ENCODE results near the gene DPH3. TPM values are rescaled to one million over a fixed set of nuclear protein-coding genes. Genes with fewer than 3 reads are reported as not detected.

Gene DPH3
- polyA plus RNA-seq, 2 donors, result 5.2 to 7.8 TPM

GRCh38 chr3:16280671-16281070 is 15.9 kb upstream of the DPH3 start:
- no peak overlapping the region for H3K27ac ChIP-seq (ENCODE audit: low read depth in 2 of 2, low read length in 1 of 2)
- no peaks in the 10 kb centered on the region for H3K9me3 ChIP-seq (ENCODE audit: control insufficient read depth in 2 of 2, insufficient read depth in 1 of 2, low read depth in 1 of 2, low read length in 1 of 2)
- peaks cover 2 to 4% of the 10 kb centered on the region in 2 donors for H3K36me3 ChIP-seq (ENCODE audit: control insufficient read depth in 2 of 2, insufficient read depth in 2 of 2, low read length in 1 of 2)
- no peak overlapping the region for H3K4me3 ChIP-seq (ENCODE audit: low read depth in 1 of 2, low read length in 2 of 2)
- no peaks in the 10 kb centered on the region for H3K4me1 ChIP-seq (ENCODE audit: control insufficient read depth in 2 of 2, insufficient read depth in 2 of 2, low read length in 1 of 2)
- 87 to 88% methylated on average over 2 of the region's 2 CpGs for WGBS, 2 donors
- no peaks in the 10 kb centered on the region for H3K27me3 ChIP-seq (ENCODE audit: control insufficient read depth in 1 of 2, insufficient read depth in 2 of 2, low read length in 2 of 2)

- Histone ChIP-seq H3K4me3 (ENCODE audit: low read depth in 1 of 2, low read length in 2 of 2) (no peak overlapping the region), H3K27me3 (ENCODE audit: control insufficient read depth in 1 of 2, insufficient read depth in 2 of 2, low read length in 2 of 2) (no peaks in the 10 kb centered on the region), H3K36me3 (ENCODE audit: control insufficient read depth in 2 of 2, insufficient read depth in 2 of 2, low read length in 1 of 2) (peaks cover 2 to 4% of the 10 kb centered on the region in 2 donors)
Observed at GRCh38 chr3:16279010-16279801, 14.5 kb upstream of the DPH3 start.

GRCh38 chr3:16277471-16277870 is 12.7 kb upstream of the DPH3 start:
- Histone ChIP-seq H3K36me3 (ENCODE audit: control insufficient read depth in 2 of 2, insufficient read depth in 2 of 2, low read length in 1 of 2) (peaks cover 2 to 3% of the 10 kb centered on the region in 2 donors), H3K27me3 (ENCODE audit: control insufficient read depth in 1 of 2, insufficient read depth in 2 of 2, low read length in 2 of 2) (no peaks in the 10 kb centered on the region), H3K9me3 (ENCODE audit: control insufficient read depth in 2 of 2, insufficient read depth in 1 of 2, low read depth in 1 of 2, low read length in 1 of 2) (no peaks in the 10 kb centered on the region), H3K27ac (ENCODE audit: low read depth in 2 of 2, low read length in 1 of 2) (no peak overlapping the region), H3K4me3 (ENCODE audit: low read depth in 1 of 2, low read length in 2 of 2) (no peak overlapping the region), H3K4me1 (ENCODE audit: control insufficient read depth in 2 of 2, insufficient read depth in 2 of 2, low read length in 1 of 2) (no peaks in the 10 kb centered on the region)
- 84 to 86% methylated on average over 3 of the region's 3 CpGs for WGBS, 2 donors

More at GRCh38 chr3:16279010-16279801, 14.5 kb upstream of the DPH3 start:
- Histone ChIP-seq H3K4me1 (ENCODE audit: control insufficient read depth in 2 of 2, insufficient read depth in 2 of 2, low read length in 1 of 2) (no peaks in the 10 kb centered on the region), H3K27ac (ENCODE audit: low read depth in 2 of 2, low read length in 1 of 2) (no peak overlapping the region), H3K9me3 (ENCODE audit: control insufficient read depth in 2 of 2, insufficient read depth in 1 of 2, low read depth in 1 of 2, low read length in 1 of 2) (no peaks in the 10 kb centered on the region)
- 79 to 87% methylated on average over 3 of the region's 3 CpGs for WGBS, 2 donors

- Histone ChIP-seq H3K4me1 (ENCODE audit: control insufficient read depth in 2 of 2, insufficient read depth in 2 of 2, low read length in 1 of 2) (no peaks in the 10 kb centered on the region), H3K27me3 (ENCODE audit: control insufficient read depth in 1 of 2, insufficient read depth in 2 of 2, low read length in 2 of 2) (no peaks in the 10 kb centered on the region), H3K36me3 (ENCODE audit: control insufficient read depth in 2 of 2, insufficient read depth in 2 of 2, low read length in 1 of 2) (peaks cover 2 to 3% of the 10 kb centered on the region in 2 donors), H3K4me3 (ENCODE audit: low read depth in 1 of 2, low read length in 2 of 2) (no peak overlapping the region), H3K9me3 (ENCODE audit: control insufficient read depth in 2 of 2, insufficient read depth in 1 of 2, low read depth in 1 of 2, low read length in 1 of 2) (no peaks in the 10 kb centered on the region), H3K27ac (ENCODE audit: low read depth in 2 of 2, low read length in 1 of 2) (no peak overlapping the region)
- WGBS, 2 donors, result 92 to 96% methylated on average over 2 of the region's 2 CpGs
Observed at GRCh38 chr3:16273867-16274266, 9.1 kb upstream of the DPH3 start.

GRCh38 chr3:16272588-16272987 is 7.8 kb upstream of the DPH3 start:
- H3K36me3 ChIP-seq (ENCODE audit: control insufficient read depth in 2 of 2, insufficient read depth in 2 of 2, low read length in 1 of 2), result peaks cover 2 to 3% of the 10 kb centered on the region in 2 donors

GRCh38 chr3:16270855-16271254 is 6.1 kb upstream of the DPH3 start:
- Histone ChIP-seq H3K27me3 (ENCODE audit: control insufficient read depth in 1 of 2, insufficient read depth in 2 of 2, low read length in 2 of 2) (no peaks in the 10 kb centered on the region), H3K9me3 (ENCODE audit: control insufficient read depth in 2 of 2, insufficient read depth in 1 of 2, low read depth in 1 of 2, low read length in 1 of 2) (no peaks in the 10 kb centered on the region), H3K4me3 (ENCODE audit: low read depth in 1 of 2, low read length in 2 of 2) (no peak overlapping the region), H3K36me3 (ENCODE audit: control insufficient read depth in 2 of 2, insufficient read depth in 2 of 2, low read length in 1 of 2) (peaks cover 0 to 3% of the 10 kb centered on the region in 2 donors), H3K4me1 (ENCODE audit: control insufficient read depth in 2 of 2, insufficient read depth in 2 of 2, low read length in 1 of 2) (no peaks in the 10 kb centered on the region), H3K27ac (ENCODE audit: low read depth in 2 of 2, low read length in 1 of 2) (no peak overlapping the region)
- 95 to 97% methylated on average over 10 of the region's 10 CpGs for WGBS, 2 donors

More at GRCh38 chr3:16272588-16272987, 7.8 kb upstream of the DPH3 start:
- no peak overlapping the region for H3K27ac ChIP-seq (ENCODE audit: low read depth in 2 of 2, low read length in 1 of 2)
- no peaks in the 10 kb centered on the region for H3K4me1 ChIP-seq (ENCODE audit: control insufficient read depth in 2 of 2, insufficient read depth in 2 of 2, low read length in 1 of 2)
- H3K9me3 ChIP-seq (ENCODE audit: control insufficient read depth in 2 of 2, insufficient read depth in 1 of 2, low read depth in 1 of 2, low read length in 1 of 2), result no peaks in the 10 kb centered on the region
- WGBS, 2 donors, result 90 to 94% methylated on average over 1 of the region's 1 CpG
- no peak overlapping the region for H3K4me3 ChIP-seq (ENCODE audit: low read depth in 1 of 2, low read length in 2 of 2)
- H3K27me3 ChIP-seq (ENCODE audit: control insufficient read depth in 1 of 2, insufficient read depth in 2 of 2, low read length in 2 of 2), result no peaks in the 10 kb centered on the region

- Histone ChIP-seq H3K4me1 (ENCODE audit: control insufficient read depth in 2 of 2, insufficient read depth in 2 of 2, low read length in 1 of 2) (no peaks in the 10 kb centered on the region), H3K9me3 (ENCODE audit: control insufficient read depth in 2 of 2, insufficient read depth in 1 of 2, low read depth in 1 of 2, low read length in 1 of 2) (no peaks in the 10 kb centered on the region), H3K27me3 (ENCODE audit: control insufficient read depth in 1 of 2, insufficient read depth in 2 of 2, low read length in 2 of 2) (no peaks in the 10 kb centered on the region), H3K36me3 (ENCODE audit: control insufficient read depth in 2 of 2, insufficient read depth in 2 of 2, low read length in 1 of 2) (no peaks in the 10 kb centered on the region), H3K4me3 (ENCODE audit: low read depth in 1 of 2, low read length in 2 of 2) (no peak overlapping the region), H3K27ac (ENCODE audit: low read depth in 2 of 2, low read length in 1 of 2) (no peak overlapping the region)
- 53 to 55% methylated on average over 3 of the region's 3 CpGs for WGBS, 2 donors
Observed at GRCh38 chr3:16266714-16267113, 2.0 kb upstream of the DPH3 start.

GRCh38 chr3:16265455-16265786 is 678 bp upstream of the DPH3 start:
- WGBS, 2 donors, result 0% methylated on average over 6 of the region's 6 CpGs
- Histone ChIP-seq H3K27me3 (ENCODE audit: control insufficient read depth in 1 of 2, insufficient read depth in 2 of 2, low read length in 2 of 2) (no peaks in the 10 kb centered on the region), H3K9me3 (ENCODE audit: control insufficient read depth in 2 of 2, insufficient read depth in 1 of 2, low read depth in 1 of 2, low read length in 1 of 2) (no peaks in the 10 kb centered on the region), H3K4me3 (ENCODE audit: low read depth in 1 of 2, low read length in 2 of 2) (peak overlapping the region; percentile 76 to 90), H3K36me3 (ENCODE audit: control insufficient read depth in 2 of 2, insufficient read depth in 2 of 2, low read length in 1 of 2) (no peaks in the 10 kb centered on the region), H3K4me1 (ENCODE audit: control insufficient read depth in 2 of 2, insufficient read depth in 2 of 2, low read length in 1 of 2) (no peaks in the 10 kb centered on the region), H3K27ac (ENCODE audit: low read depth in 2 of 2, low read length in 1 of 2) (peak overlapping the region; percentile 92 to 94)

- Histone ChIP-seq H3K27me3 (ENCODE audit: control insufficient read depth in 1 of 2, insufficient read depth in 2 of 2, low read length in 2 of 2) (no peaks in the 10 kb centered on the region), H3K36me3 (ENCODE audit: control insufficient read depth in 2 of 2, insufficient read depth in 2 of 2, low read length in 1 of 2) (no peaks in the 10 kb centered on the region), H3K27ac (ENCODE audit: low read depth in 2 of 2, low read length in 1 of 2) (peak overlapping the region; percentile 80 to 95), H3K4me3 (ENCODE audit: low read depth in 1 of 2, low read length in 2 of 2) (peak overlapping the region; percentile 76 to 84), H3K4me1 (ENCODE audit: control insufficient read depth in 2 of 2, insufficient read depth in 2 of 2, low read length in 1 of 2) (no peaks in the 10 kb centered on the region), H3K9me3 (ENCODE audit: control insufficient read depth in 2 of 2, insufficient read depth in 1 of 2, low read depth in 1 of 2, low read length in 1 of 2) (no peaks in the 10 kb centered on the region)
- 1% methylated on average over 21 of the region's 21 CpGs for WGBS, 2 donors
Observed at GRCh38 chr3:16264174-16264707, 502 bp downstream of the DPH3 start.

- Histone ChIP-seq H3K27ac (ENCODE audit: low read depth in 2 of 2, low read length in 1 of 2) (peak overlapping the region in 1 of 2 donors; percentile 10), H3K4me3 (ENCODE audit: low read depth in 1 of 2, low read length in 2 of 2) (no peak overlapping the region), H3K36me3 (ENCODE audit: control insufficient read depth in 2 of 2, insufficient read depth in 2 of 2, low read length in 1 of 2) (peaks cover 0 to 6% of the 10 kb centered on the region in 2 donors), H3K9me3 (ENCODE audit: control insufficient read depth in 2 of 2, insufficient read depth in 1 of 2, low read depth in 1 of 2, low read length in 1 of 2) (no peaks in the 10 kb centered on the region), H3K4me1 (ENCODE audit: control insufficient read depth in 2 of 2, insufficient read depth in 2 of 2, low read length in 1 of 2) (no peaks in the 10 kb centered on the region), H3K27me3 (ENCODE audit: control insufficient read depth in 1 of 2, insufficient read depth in 2 of 2, low read length in 2 of 2) (no peaks in the 10 kb centered on the region)
- WGBS, 2 donors, result 74 to 78% methylated on average over 4 of the region's 4 CpGs
Observed at GRCh38 chr3:16262174-16262573, 2.6 kb downstream of the DPH3 start.

All from esophagus (tissue), 2 donors.